Body of pancreas (tissue), 4 donors: Measurements from ENCODE around the gene ZNF133.

Source experiments
- CTCF ChIP-seq, 7 experiments: fragments of 450-650 bp in 4 of 7; fragments of 200-600 bp in 3 of 7; sonication (generic) in 3 of 7; IDR thresholded peaks; one replicate each; pipeline ENCODE4 v1.5.1; 2016 to 2019; ENCODE audit warnings: antibody characterized with exemption in 7 of 7
- POLR2A ChIP-seq, 3 donors: fragments of 450-650 bp; IDR thresholded peaks; one replicate each; pipeline ENCODE4 v1.6.1; 2016; ENCODE audit warnings: antibody characterized with exemption in 3 of 3, mild to moderate bottlenecking in 2 of 3

GRCh38 chr20:18256440-18257090 is 31.8 kb upstream of the ZNF133 start:
- TF ChIP-seq POLR2A (IDR thresholded peaks at IDR 0.05) (no peak), CTCF (IDR thresholded peaks at IDR 0.05) (no peak)
